Dendritic cell treated with granulocyte-macrophage colony-stimulating factor and Interleukin-4, amounts not matched to agents 40 ng/mL and 50 ng/mL, for 4 days (primary cell): ENCODE measurements around the gene RTTN.

Experiments
- H3K27ac Mint-ChIP-seq: one replicate; pipeline ENCODE4 v1.8.0; 2022; ENCODE audit warnings: mild to moderate bottlenecking, mixed read lengths
- H3K27me3 Mint-ChIP-seq: one replicate; pipeline ENCODE4 v1.8.0; 2022; ENCODE audit warnings: mild to moderate bottlenecking, mixed read lengths
- H3K36me3 Mint-ChIP-seq: one replicate; pipeline ENCODE4 v1.8.0; 2022; ENCODE audit warnings: low read depth, mixed read lengths
- H3K4me1 Mint-ChIP-seq: one replicate; pipeline ENCODE4 v1.8.0; 2022; ENCODE audit warnings: low read depth, mixed read lengths
- H3K4me3 Mint-ChIP-seq: one replicate; pipeline ENCODE4 v1.8.0; 2022; ENCODE audit warnings: mild to moderate bottlenecking, moderate library complexity, mixed read lengths
- H3K9me3 Mint-ChIP-seq: one replicate; pipeline ENCODE4 v1.8.0; 2022; ENCODE audit warnings: mixed read lengths
- intact Hi-C: fragments of 100-400 bp; cut with micrococcal nuclease; formaldehyde crosslinking; loops from one replicate; pipeline ENCODE4 v1.15.0; 2022

Gene RTTN

GRCh38 chr18:70158992-70159717 lies 46.3 kb downstream of the RTTN start:
- intact Hi-C loops, result no loop called here
- no peaks in the 10 kb centered on the region for H3K27me3 Mint-ChIP-seq
- H3K4me1 Mint-ChIP-seq, result peaks cover 6% of the 10 kb centered on the region
- no peak overlapping the region for H3K4me3 Mint-ChIP-seq
- peaks cover 53% of the 10 kb centered on the region for H3K36me3 Mint-ChIP-seq
- H3K9me3 Mint-ChIP-seq, result peaks cover 9% of the 10 kb centered on the region
- no peak overlapping the region for H3K27ac Mint-ChIP-seq

GRCh38 chr18:70156886-70157285 lies 48.6 kb downstream of the RTTN start:
- Mint-ChIP-seq H3K27me3 (no peaks in the 10 kb centered on the region), H3K4me3 (no peak overlapping the region), H3K9me3 (peaks cover 1% of the 10 kb centered on the region), H3K4me1 (peaks cover 9% of the 10 kb centered on the region), H3K27ac (no peak overlapping the region), H3K36me3 (peaks cover 46% of the 10 kb centered on the region)
- intact Hi-C loops, result no loop called here

GRCh38 chr18:70154591-70155194 lies 50.8 kb downstream of the RTTN start:
- Mint-ChIP-seq H3K36me3 (peaks cover 36% of the 10 kb centered on the region), H3K4me1 (peaks cover 15% of the 10 kb centered on the region)

GRCh38 chr18:70151614-70152013 lies 53.9 kb downstream of the RTTN start:
- H3K36me3 Mint-ChIP-seq, result peaks cover 18% of the 10 kb centered on the region
- peak overlapping the region; percentile 38 for H3K4me3 Mint-ChIP-seq
- no peaks in the 10 kb centered on the region for H3K9me3 Mint-ChIP-seq
- peaks cover 9% of the 10 kb centered on the region for H3K4me1 Mint-ChIP-seq
- intact Hi-C loops, result no loop called here
- no peaks in the 10 kb centered on the region for H3K27me3 Mint-ChIP-seq
- H3K27ac Mint-ChIP-seq, result peak overlapping the region; percentile 62

More at GRCh38 chr18:70154591-70155194, 50.8 kb downstream of the RTTN start:
- Mint-ChIP-seq H3K4me3 (no peak overlapping the region), H3K27me3 (no peaks in the 10 kb centered on the region), H3K9me3 (no peaks in the 10 kb centered on the region), H3K27ac (no peak overlapping the region)
- intact Hi-C loops, result no loop called here

GRCh38 chr18:70149616-70150301 lies 55.7 kb downstream of the RTTN start:
- H3K4me1 Mint-ChIP-seq, result peaks cover 9% of the 10 kb centered on the region
- no peak overlapping the region for H3K4me3 Mint-ChIP-seq
- intact Hi-C loops, result no loop called here
- peaks cover 15% of the 10 kb centered on the region for H3K36me3 Mint-ChIP-seq
- no peak overlapping the region for H3K27ac Mint-ChIP-seq
- no peaks in the 10 kb centered on the region for H3K9me3 Mint-ChIP-seq
- H3K27me3 Mint-ChIP-seq, result no peaks in the 10 kb centered on the region

- peaks cover 9% of the 10 kb centered on the region for H3K4me1 Mint-ChIP-seq
- H3K4me3 Mint-ChIP-seq, result no peak overlapping the region
- no peaks in the 10 kb centered on the region for H3K9me3 Mint-ChIP-seq
- H3K36me3 Mint-ChIP-seq, result peaks cover 20% of the 10 kb centered on the region
- intact Hi-C loops, result no loop called here
- no peak overlapping the region for H3K27ac Mint-ChIP-seq
- H3K27me3 Mint-ChIP-seq, result no peaks in the 10 kb centered on the region
Measured at GRCh38 chr18:70149156-70149555, 56.3 kb downstream of the RTTN start.

- H3K9me3 Mint-ChIP-seq, result no peaks in the 10 kb centered on the region
- H3K4me1 Mint-ChIP-seq, result peaks cover 9% of the 10 kb centered on the region
- no peak overlapping the region for H3K4me3 Mint-ChIP-seq
- no peaks in the 10 kb centered on the region for H3K27me3 Mint-ChIP-seq
- H3K27ac Mint-ChIP-seq, result no peak overlapping the region
- intact Hi-C loops, result no loop called here
- peaks cover 25% of the 10 kb centered on the region for H3K36me3 Mint-ChIP-seq
Measured at GRCh38 chr18:70148039-70148938, 57.2 kb downstream of the RTTN start.

- Mint-ChIP-seq H3K4me3 (no peak overlapping the region), H3K27me3 (no peaks in the 10 kb centered on the region), H3K9me3 (no peaks in the 10 kb centered on the region), H3K36me3 (peaks cover 29% of the 10 kb centered on the region), H3K27ac (no peak overlapping the region), H3K4me1 (no peaks in the 10 kb centered on the region)
- intact Hi-C loops, result no loop called here
Measured at GRCh38 chr18:70146174-70146573, 59.3 kb downstream of the RTTN start.

- H3K27me3 Mint-ChIP-seq, result no peaks in the 10 kb centered on the region
- no peak overlapping the region for H3K4me3 Mint-ChIP-seq
- no peaks in the 10 kb centered on the region for H3K4me1 Mint-ChIP-seq
- no peaks in the 10 kb centered on the region for H3K9me3 Mint-ChIP-seq
- H3K36me3 Mint-ChIP-seq, result peaks cover 15% of the 10 kb centered on the region
- no peak overlapping the region for H3K27ac Mint-ChIP-seq
- intact Hi-C loops, result no loop called here
Measured at GRCh38 chr18:70142001-70142400, 63.5 kb downstream of the RTTN start.

GRCh38 chr18:70139138-70139537 lies 66.3 kb downstream of the RTTN start:
- H3K36me3 Mint-ChIP-seq, result peaks cover 9% of the 10 kb centered on the region
- H3K27ac Mint-ChIP-seq, result no peak overlapping the region
- H3K4me3 Mint-ChIP-seq, result no peak overlapping the region
- intact Hi-C loops, result no loop called here
- H3K27me3 Mint-ChIP-seq, result no peaks in the 10 kb centered on the region
- H3K4me1 Mint-ChIP-seq, result peaks cover 9% of the 10 kb centered on the region
- H3K9me3 Mint-ChIP-seq, result no peaks in the 10 kb centered on the region

GRCh38 chr18:70135604-70136003 lies 69.9 kb downstream of the RTTN start:
- Mint-ChIP-seq H3K27me3 (no peaks in the 10 kb centered on the region), H3K4me3 (no peak overlapping the region), H3K4me1 (peaks cover 9% of the 10 kb centered on the region), H3K36me3 (peaks cover 8% of the 10 kb centered on the region), H3K27ac (no peak overlapping the region), H3K9me3 (no peaks in the 10 kb centered on the region)
- intact Hi-C loops, result no loop called here

- H3K9me3 Mint-ChIP-seq, result no peaks in the 10 kb centered on the region
- H3K27ac Mint-ChIP-seq, result no peak overlapping the region
- H3K4me3 Mint-ChIP-seq, result no peak overlapping the region
- peaks cover 14% of the 10 kb centered on the region for H3K36me3 Mint-ChIP-seq
- peaks cover 9% of the 10 kb centered on the region for H3K4me1 Mint-ChIP-seq
- no peaks in the 10 kb centered on the region for H3K27me3 Mint-ChIP-seq
- intact Hi-C loops, result no loop called here
Measured at GRCh38 chr18:70132999-70133398, 72.5 kb downstream of the RTTN start.

GRCh38 chr18:70128271-70128670 lies 77.2 kb downstream of the RTTN start:
- Mint-ChIP-seq H3K9me3 (no peaks in the 10 kb centered on the region), H3K27ac (no peak overlapping the region), H3K27me3 (no peaks in the 10 kb centered on the region), H3K4me1 (no peaks in the 10 kb centered on the region), H3K36me3 (peaks cover 8% of the 10 kb centered on the region), H3K4me3 (no peak overlapping the region)
- intact Hi-C loops, result no loop called here

- H3K4me1 Mint-ChIP-seq, result no peaks in the 10 kb centered on the region
- no peak overlapping the region for H3K27ac Mint-ChIP-seq
- H3K9me3 Mint-ChIP-seq, result no peaks in the 10 kb centered on the region
- intact Hi-C loops, result no loop called here
- peaks cover 8% of the 10 kb centered on the region for H3K36me3 Mint-ChIP-seq
- no peak overlapping the region for H3K4me3 Mint-ChIP-seq
- no peaks in the 10 kb centered on the region for H3K27me3 Mint-ChIP-seq
Measured at GRCh38 chr18:70127359-70127758, 78.1 kb downstream of the RTTN start.
